GM23338 (cell line): ENCODE measurements around the gene GNAO1. TPM values are rescaled to one million over a fixed set of nuclear protein-coding genes. Genes with fewer than 3 reads are reported as not detected.

Experiments used
- ATAC-seq: fragments of 200-7000 bp; cut with Tn5 transposase; 3 replicates; pipeline ENCODE4 v1.9.1; 2020
- DNase-seq: peaks from one replicate; pipeline ENCODE4 v3.0.0-alpha.2; 2015; ENCODE audit warnings: low spot score
- H2AFZ ChIP-seq: fragments of 200-600 bp; sonication (generic); 2 replicates; pipeline ENCODE4 v1.8.0; 2016; ENCODE audit warnings: antibody characterized with exemption, mild to moderate bottlenecking, moderate library complexity
- H3F3A ChIP-seq: fragments of 200-600 bp; sonication (generic); replicated peaks from 2 replicates; pipeline ENCODE4 v1.8.0; 2017; ENCODE audit warnings: antibody characterized with exemption, mixed run types, low read depth
- H3K27ac ChIP-seq: fragments of 200-600 bp; sonication (generic); 2 replicates; pipeline ENCODE4 v1.6.1; 2016; ENCODE audit warnings: low read depth
- H3K27me3 ChIP-seq: fragments of 200-600 bp; sonication (generic); 2 replicates; pipeline ENCODE4 v1.8.0; 2016; ENCODE audit warnings: mild to moderate bottlenecking, mixed run types, moderate library complexity; ENCODE audit not compliant: insufficient read depth
- H3K36me3 ChIP-seq: fragments of 200-600 bp; sonication (generic); 2 replicates; pipeline ENCODE4 v1.8.0; 2016; ENCODE audit warnings: mild to moderate bottlenecking; ENCODE audit not compliant: insufficient read depth
- H3K4me1 ChIP-seq: fragments of 200-600 bp; sonication (generic); 2 replicates; pipeline ENCODE4 v1.8.0; 2016; ENCODE audit warnings: mild to moderate bottlenecking, moderate library complexity; ENCODE audit not compliant: insufficient read depth
- H3K4me2 ChIP-seq: fragments of 200-600 bp; sonication (generic); 2 replicates; pipeline ENCODE4 v1.7.1; 2017; ENCODE audit warnings: mixed run types
- H3K4me3 ChIP-seq: fragments of 200-600 bp; sonication (generic); 2 replicates; pipeline ENCODE4 v1.6.1; 2016; ENCODE audit warnings: mixed run types
- H3K79me2 ChIP-seq: fragments of 200-600 bp; sonication (generic); replicated peaks from 2 replicates; pipeline ENCODE4 v1.8.0; 2017; ENCODE audit warnings: mild to moderate bottlenecking; ENCODE audit not compliant: insufficient read depth
- H3K9me2 ChIP-seq: fragments of 200-600 bp; sonication (generic); 2 replicates; pipeline ENCODE4 v1.8.0; 2017; ENCODE audit not compliant: insufficient read depth
- H4K20me1 ChIP-seq: fragments of 200-600 bp; sonication (generic); replicated peaks from 2 replicates; pipeline ENCODE4 v1.8.0; 2017; ENCODE audit warnings: mild to moderate bottlenecking; ENCODE audit not compliant: insufficient read depth
- H3K27ac Mint-ChIP-seq: 2 replicates; pipeline ENCODE4 v1.8.0; 2020; ENCODE audit warnings: inconsistent platforms, mild to moderate bottlenecking, moderate library complexity, mixed read lengths
- H3K27me3 Mint-ChIP-seq: 3 replicates; pipeline ENCODE4 v1.8.0; 2022; ENCODE audit warnings: low read depth, mild to moderate bottlenecking, moderate library complexity, mixed read lengths, inconsistent platforms; ENCODE audit not compliant: insufficient read depth, poor library complexity
- H3K36me3 Mint-ChIP-seq: 3 replicates; pipeline ENCODE4 v1.8.0; 2021; ENCODE audit warnings: low read depth, mild to moderate bottlenecking, inconsistent platforms, moderate library complexity, mixed read lengths
- H3K4me1 Mint-ChIP-seq: 3 replicates; pipeline ENCODE4 v1.8.0; 2020; ENCODE audit warnings: mild to moderate bottlenecking, inconsistent platforms, mixed read lengths
- H3K4me3 Mint-ChIP-seq: 3 replicates; pipeline ENCODE4 v1.8.0; 2021; ENCODE audit warnings: moderate library complexity, mild to moderate bottlenecking, inconsistent platforms, mixed read lengths
- H3K9me3 Mint-ChIP-seq: 3 replicates; pipeline ENCODE4 v1.8.0; 2020; ENCODE audit warnings: moderate library complexity, mild to moderate bottlenecking, inconsistent platforms, mixed read lengths
- CTCF ChIP-seq, 2 experiments: fragments of 200-600 bp in 1 of 2; sonication (generic) in 1 of 2; conservative IDR thresholded peaks; 2 replicates each; pipeline versions ENCODE4 v1.5.1 to v1.6.1; 2016 to 2017; ENCODE audit warnings: antibody characterized with exemption in 2 of 2, low read depth in 2 of 2, mild to moderate bottlenecking in 2 of 2, moderate library complexity in 1 of 2
- EZH2phosphoT487 ChIP-seq: fragments of 200-600 bp; sonication (generic); IDR thresholded peaks from one replicate; pipeline ENCODE4 v1.8.1; 2018; ENCODE audit warnings: antibody characterized with exemption; ENCODE audit not compliant: unreplicated experiment
- JUNB ChIP-seq: IDR thresholded peaks from one replicate; pipeline ENCODE4 v1.6.1; 2016; ENCODE audit warnings: antibody characterized with exemption; ENCODE audit not compliant: unreplicated experiment
- POLR2AphosphoS5 ChIP-seq: IDR thresholded peaks from 2 replicates; pipeline ENCODE4 v1.6.1; 2016; ENCODE audit warnings: antibody characterized with exemption, low read depth
- REST ChIP-seq: IDR thresholded peaks from one replicate; pipeline ENCODE4 v1.6.1; 2018; ENCODE audit warnings: antibody characterized with exemption; ENCODE audit not compliant: unreplicated experiment
- ZNF462 ChIP-seq: fragments of 250-450 bp; sonication (Bioruptor Pico); IDR thresholded peaks from 2 replicates; pipeline ENCODE4 v1.5.0; 2020; ENCODE audit warnings: mild to moderate bottlenecking, moderate library complexity
- polyA plus RNA-seq: library from polyadenylated mRNA; unstranded; fragments of >200 nt; fragmentation: Nextera tagmentation; extraction: Ambion mirVana; gene quantifications from 2 replicates; pipeline ENCODE4 v1.2.1, GENCODE V29; 2016
- total RNA-seq: library from RNA; depleted of rRNA; stranded (reverse); fragments of >200 nt; shearing (Covaris generic); gene quantifications from 2 replicates; pipeline ENCODE4 v1.2.3, GENCODE V29; 2014

Gene GNAO1
- total and polyA plus RNA-seq, 2 experiments from 2014 or later = 6.5 to 24.8 TPM

- H3K4me3 ChIP-seq = peak overlapping the region; percentile 93
- peaks cover 61% of the 10 kb centered on the region for H3K4me1 Mint-ChIP-seq
- no peaks in the 10 kb centered on the region for H3K36me3 ChIP-seq
- H3K4me2 ChIP-seq = peak overlapping the region; percentile 97
- no peaks in the 10 kb centered on the region for H3K36me3 Mint-ChIP-seq
- H3K27me3 ChIP-seq = peaks cover 39% of the 10 kb centered on the region
- TF ChIP-seq REST (peak; percentile 73), POLR2AphosphoS5 (no peak), ZNF462 (CRISPR knock-in tag) (no peak), CTCF (conservative IDR thresholded peaks at IDR 0.05; ENCODE audit: low read depth in 2 of 2) (no peak), EZH2phosphoT487 (no peak), JUNB (no peak)
- no peaks in the 10 kb centered on the region for H3K9me2 ChIP-seq
- ATAC-seq (peak; percentile 7), DNase-seq (peak; percentile 65)
- no peaks in the 10 kb centered on the region for H3F3A ChIP-seq
- H3K9me3 Mint-ChIP-seq = no peaks in the 10 kb centered on the region; the same call in 2 of the 3 replicates
- H2AFZ ChIP-seq = no peak overlapping the region
- peaks cover 9% of the 10 kb centered on the region for H3K79me2 ChIP-seq
- peaks cover 9% of the 10 kb centered on the region; the same call in 1 of the 2 replicates for H4K20me1 ChIP-seq
- no peak overlapping the region for H3K27ac Mint-ChIP-seq
- no peak overlapping the region for H3K27ac ChIP-seq
- peak overlapping the region; percentile 77 for H3K4me3 Mint-ChIP-seq
- peaks cover 71% of the 10 kb centered on the region for H3K4me1 ChIP-seq
- peaks cover 32% of the 10 kb centered on the region for H3K27me3 Mint-ChIP-seq
Measured at GRCh38 chr16:56192986-56193945, 2.0 kb downstream of the GNAO1 start.
